Fibroblast of lung (primary cell): ENCODE results near the gene CALN1.

Experiments
- CTCF ChIP-seq, 2 donors: IDR thresholded peaks in 1 of 2; conservative IDR thresholded peaks in 1 of 2; 1 replicate in 1 of 2; 2 replicates in 1 of 2; pipeline ENCODE4 v1.5.1; 2011 to 2012; ENCODE audit warnings: low read length in 2 of 2, control low read depth in 1 of 2, inconsistent platforms in 1 of 2, low read depth in 1 of 2, mild to moderate bottlenecking in 1 of 2
- EZH2 ChIP-seq: IDR thresholded peaks from 2 replicates; pipeline ENCODE4 v1.5.1; 2012; ENCODE audit warnings: low read length, control low read depth, mild to moderate bottlenecking; ENCODE audit errors: missing control alignments

- TF ChIP-seq CTCF (conservative IDR thresholded peaks at IDR 0.05 in 1 of 2, IDR thresholded peaks at IDR 0.05 in 1 of 2; ENCODE audit: low read depth in 1 of 2, low read length in 2 of 2) (no peak), EZH2 (no peak)
Observed at GRCh38 chr7:71988201-71988600, 423.9 kb downstream of the CALN1 start.
